NCI-H2107 (cell line): ENCODE data around the gene HMCES.
"Not testable (repeated sequence)": the region's sequence is repeated elsewhere in the genome, so short reads cannot be mapped to it uniquely, and the experiment has no call there.

Experiments
- DNase-seq: peaks from one replicate; lab custom pipeline; 2025; lab: John Stamatoyannopoulos, UW

The HMCES gene

DNA sequence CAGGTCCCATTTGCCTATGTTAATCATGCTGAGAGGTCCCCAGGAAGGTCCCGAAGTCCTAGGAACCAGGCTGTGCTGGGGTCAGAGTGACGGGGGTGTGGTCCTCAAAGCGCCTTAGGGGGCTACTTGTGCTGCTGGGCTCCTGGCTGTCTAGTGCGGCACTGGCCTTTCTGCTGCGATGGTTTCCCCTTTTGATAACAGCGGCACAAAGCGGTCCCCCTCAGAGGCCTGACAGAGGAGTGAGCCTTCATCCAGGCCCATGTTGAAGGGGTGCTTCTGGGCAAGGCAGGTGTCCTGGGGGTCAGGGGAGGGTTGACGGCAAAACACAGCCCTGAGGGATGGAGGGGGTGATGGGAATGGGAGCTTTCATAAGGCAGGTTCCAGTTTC lies 68.8 kb downstream of the HMCES start:
- DNase-seq = no peak

DNA sequence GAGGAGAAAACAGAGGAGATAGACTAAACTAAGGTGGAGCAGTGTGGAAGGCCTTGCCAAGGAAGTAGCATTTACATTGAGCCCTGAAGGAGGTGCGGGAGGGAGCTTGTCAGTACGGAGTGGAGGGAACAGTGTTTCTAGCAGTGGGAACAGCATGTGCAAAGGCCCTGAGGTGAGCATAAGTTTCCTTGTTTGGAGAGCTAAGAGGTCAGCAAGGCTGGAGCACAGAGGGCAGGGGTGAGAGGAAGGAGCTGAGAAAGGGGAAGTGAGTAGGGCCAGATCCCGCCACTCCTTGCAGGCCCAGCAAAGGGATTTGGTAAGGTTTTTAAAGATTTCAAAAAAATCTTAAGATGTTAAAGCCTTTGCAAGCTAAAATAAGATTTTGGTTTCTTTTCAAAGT lies 70.1 kb downstream of the HMCES start:
- no peak for DNase-seq

DNA sequence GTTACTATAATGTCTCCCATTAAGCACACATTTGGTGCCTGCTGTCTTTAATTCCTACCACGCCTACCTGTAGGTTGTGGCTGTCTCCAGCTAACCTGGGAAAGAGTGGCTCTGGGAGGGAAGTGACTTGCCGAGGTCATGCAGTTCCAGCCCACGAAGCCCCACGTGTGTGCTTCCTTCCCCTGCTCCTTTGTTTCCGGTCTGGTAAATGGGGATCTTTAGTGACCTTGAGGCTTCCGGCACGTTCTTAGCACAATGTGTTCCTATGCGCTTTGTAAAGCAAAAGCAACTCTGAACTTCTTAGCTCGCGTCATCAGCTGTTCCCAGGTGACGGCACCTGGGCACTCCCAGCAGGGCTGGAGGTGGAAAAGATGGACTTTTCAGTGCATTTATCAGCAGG lies 70.5 kb downstream of the HMCES start:
- DNase-seq = not testable (repeated sequence)

DNA sequence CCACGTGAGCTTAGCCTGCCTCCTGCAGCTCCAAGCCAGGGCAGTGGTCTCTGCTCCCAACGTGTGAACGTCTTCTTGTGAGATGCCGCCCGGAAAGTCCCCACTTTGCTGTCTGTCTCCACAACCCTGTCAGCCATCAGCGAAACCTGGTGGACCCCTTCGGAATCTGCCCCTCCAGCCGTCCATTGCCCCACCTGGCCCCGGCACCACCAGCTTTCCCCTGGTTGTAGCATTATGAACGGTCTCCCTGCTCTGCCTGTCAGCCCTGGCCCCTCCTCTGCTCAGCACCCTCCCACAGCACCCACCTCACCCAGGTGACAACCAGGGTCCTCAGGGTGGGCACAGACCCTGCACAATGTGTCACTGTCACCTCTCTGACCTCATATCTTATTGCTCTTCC lies 71.1 kb downstream of the HMCES start:
- DNase-seq = no peak

DNA sequence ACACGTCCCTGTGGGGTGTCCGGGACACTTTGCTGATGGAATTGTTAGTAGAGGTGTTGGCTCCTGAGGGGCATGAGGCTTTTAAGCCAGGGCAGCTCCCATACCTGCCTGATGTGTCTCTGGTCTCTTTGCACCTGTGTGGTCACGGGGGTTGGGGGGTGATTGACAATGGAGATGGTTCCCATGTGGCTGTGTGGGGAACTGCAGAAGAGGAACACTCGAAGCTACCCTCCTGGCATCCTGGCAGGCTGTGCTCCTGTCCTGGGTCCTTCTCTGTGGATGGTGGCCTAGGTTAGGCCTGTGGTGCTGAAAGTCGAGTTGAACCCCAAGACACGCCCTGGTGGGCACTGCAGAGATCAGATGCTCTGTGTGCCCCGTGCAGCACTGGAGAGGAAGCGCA lies 73.4 kb downstream of the HMCES start:
- no peak for DNase-seq

DNA sequence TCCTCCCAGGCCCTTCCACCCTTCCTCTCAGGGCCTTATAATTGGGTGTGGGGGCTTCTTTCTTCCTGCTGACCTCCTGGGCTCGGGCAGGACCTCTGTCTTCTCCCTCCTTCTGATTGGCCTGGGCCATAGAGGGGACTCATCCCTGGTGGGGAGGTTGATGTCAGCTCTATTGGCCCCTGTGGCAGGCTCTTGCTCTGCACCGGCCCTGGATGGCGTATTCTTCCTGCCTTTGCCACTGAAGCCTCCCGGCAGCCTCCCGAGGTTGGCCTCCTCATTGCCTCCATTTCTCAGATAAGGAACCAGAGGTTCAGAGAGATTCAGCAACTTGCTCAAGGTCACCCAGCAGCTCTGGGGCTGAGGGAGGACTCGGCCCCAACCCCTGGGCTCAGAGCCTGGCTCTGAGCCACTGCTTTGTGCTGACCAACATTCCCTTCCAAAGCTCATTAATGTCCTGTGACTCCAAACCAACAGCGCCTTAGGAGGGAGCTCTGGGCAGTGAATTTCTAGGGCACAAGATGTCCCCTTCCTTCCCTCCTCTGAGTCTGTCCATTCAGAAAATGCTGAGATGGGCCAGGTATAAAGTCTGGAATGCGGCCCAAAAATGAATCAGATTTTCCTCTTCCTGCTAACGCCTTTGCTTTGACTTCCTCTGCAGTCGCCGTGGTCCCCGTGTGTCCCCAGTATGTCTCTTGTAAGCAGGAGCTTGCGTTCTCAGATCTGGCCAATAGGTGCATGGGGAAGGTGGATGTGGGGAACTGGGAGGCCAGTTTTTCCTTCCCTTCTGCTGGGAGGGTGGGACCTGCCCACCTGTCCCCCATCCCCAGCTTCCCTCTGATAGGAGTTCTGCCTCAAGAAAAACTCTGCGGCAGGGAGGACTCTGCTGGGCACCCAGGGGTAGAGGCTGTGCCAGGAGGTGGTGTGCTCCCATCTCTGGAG lies 74.2 kb downstream of the HMCES start:
- no peak for DNase-seq

DNA sequence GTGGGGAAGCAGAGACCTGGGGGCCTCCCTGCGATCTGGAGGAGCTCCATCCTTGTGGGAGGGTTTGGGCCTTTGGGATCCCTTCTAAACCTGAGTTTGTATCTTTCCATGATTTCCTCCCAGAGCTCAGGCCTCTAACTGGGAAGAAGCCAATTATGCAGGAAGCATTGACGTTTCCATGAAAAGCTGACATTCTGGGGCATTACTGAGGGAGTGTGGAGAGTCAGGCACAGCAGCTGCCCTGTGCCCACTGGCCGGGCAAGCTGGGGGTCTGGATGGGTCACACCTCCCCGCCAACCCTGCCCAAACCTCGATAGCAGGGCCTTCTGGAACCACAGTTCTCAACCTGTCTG lies 74.9 kb downstream of the HMCES start:
- no peak for DNase-seq
